ENCODE measurements around the gene ZNF860. TPM values are rescaled to one million over a fixed set of nuclear protein-coding genes. Genes with fewer than 3 reads are reported as not detected.
A peak's percentile ranks its signal among the peaks of the same experiment; 100 is the strongest.

ZNF860 gene
- polyA plus RNA-seq, 1 experiment: 0.63 TPM

- ChIA-PET CTCF (interaction anchor here (0.6 to 4.2 kb wide), 36 partner anchors 9 to 491 kb away, joined by 3 to 38 read pairs (median 4); partner anchors contain the start of gene GPD1L), POLR2A (interaction anchor here (1.5 kb wide), 1 partner anchor 26 kb away, joined by 6 read pairs; no protein-coding TSS in a partner anchor)
- DNase-seq (ENCODE audit: low read depth, low spot score): no peak
- H3K27ac ChIP-seq (ENCODE audit: low read depth, low read length): no peak overlapping the region
- peaks cover 2% of the 10 kb centered on the region for H3K27me3 ChIP-seq (ENCODE audit: control insufficient read depth, insufficient read depth, low read length)
- no peaks in the 10 kb centered on the region for H3K9me3 ChIP-seq (ENCODE audit: control insufficient read depth, insufficient read depth, low read length)
- H3K4me3 ChIP-seq (ENCODE audit: low read depth, low read length): no peak overlapping the region
- peak; percentile 73 for TF ChIP-seq CTCF (IDR thresholded peaks at IDR 0.05; ENCODE audit: low read depth, low read length)
Observed at GRCh38 chr3:32018757-32019564, 37.4 kb downstream of the ZNF860 start.

- Histone ChIP-seq H3K27ac (ENCODE audit: low read depth, low read length) (no peak overlapping the region), H3K27me3 (ENCODE audit: control insufficient read depth, insufficient read depth, low read length) (peaks cover 2% of the 10 kb centered on the region), H3K4me3 (ENCODE audit: low read depth, low read length) (no peak overlapping the region), H3K9me3 (ENCODE audit: control insufficient read depth, insufficient read depth, low read length) (no peaks in the 10 kb centered on the region)
- no peak for TF ChIP-seq CTCF (IDR thresholded peaks at IDR 0.05; ENCODE audit: low read depth, low read length)
- CTCF ChIA-PET: interaction anchor here (1.5 to 1.9 kb wide), 2 partner anchors 8 to 354 kb away, joined by 3 to 8 read pairs; no protein-coding TSS in a partner anchor
- no peak for DNase-seq (ENCODE audit: low read depth, low spot score)
- POLR2A ChIA-PET: no interaction called here
Observed at GRCh38 chr3:32021155-32021554, 39.6 kb downstream of the ZNF860 start.

GRCh38 chr3:32021748-32022147 is 40.2 kb downstream of the ZNF860 start:
- Histone ChIP-seq H3K9me3 (ENCODE audit: control insufficient read depth, insufficient read depth, low read length) (no peaks in the 10 kb centered on the region), H3K27ac (ENCODE audit: low read depth, low read length) (no peak overlapping the region), H3K4me3 (ENCODE audit: low read depth, low read length) (no peak overlapping the region), H3K27me3 (ENCODE audit: control insufficient read depth, insufficient read depth, low read length) (peaks cover 2% of the 10 kb centered on the region)
- CTCF ChIA-PET: no interaction called here
- POLR2A ChIA-PET: no interaction called here
- DNase-seq (ENCODE audit: low read depth, low spot score): no peak
- no peak for TF ChIP-seq CTCF (IDR thresholded peaks at IDR 0.05; ENCODE audit: low read depth, low read length)

GRCh38 chr3:32022947-32023346 is 41.4 kb downstream of the ZNF860 start:
- peaks cover 6% of the 10 kb centered on the region for H3K27me3 ChIP-seq (ENCODE audit: control insufficient read depth, insufficient read depth, low read length)
- TF ChIP-seq CTCF (IDR thresholded peaks at IDR 0.05; ENCODE audit: low read depth, low read length): no peak
- no peak overlapping the region for H3K27ac ChIP-seq (ENCODE audit: low read depth, low read length)
- no peak overlapping the region for H3K4me3 ChIP-seq (ENCODE audit: low read depth, low read length)
- CTCF ChIA-PET: no interaction called here
- DNase-seq (ENCODE audit: low read depth, low spot score): no peak
- POLR2A ChIA-PET: no interaction called here
- H3K9me3 ChIP-seq (ENCODE audit: control insufficient read depth, insufficient read depth, low read length): no peaks in the 10 kb centered on the region

GRCh38 chr3:32026593-32026992 is 45.0 kb downstream of the ZNF860 start:
- CTCF ChIA-PET: interaction anchor here (1.2 kb wide), 1 partner anchor 9 kb away, joined by 3 read pairs; no protein-coding TSS in a partner anchor
- TF ChIP-seq CTCF (IDR thresholded peaks at IDR 0.05; ENCODE audit: low read depth, low read length): no peak
- no peak overlapping the region for H3K4me3 ChIP-seq (ENCODE audit: low read depth, low read length)
- peaks cover 7% of the 10 kb centered on the region for H3K27me3 ChIP-seq (ENCODE audit: control insufficient read depth, insufficient read depth, low read length)
- H3K9me3 ChIP-seq (ENCODE audit: control insufficient read depth, insufficient read depth, low read length): no peaks in the 10 kb centered on the region
- H3K27ac ChIP-seq (ENCODE audit: low read depth, low read length): no peak overlapping the region
- POLR2A ChIA-PET: no interaction called here
- no peak for DNase-seq (ENCODE audit: low read depth, low spot score)

Data from AG04450 (cell line).